GM18519 (cell line): ENCODE results near the gene JMY.
"Not testable (repeated sequence)": the region's sequence is repeated elsewhere in the genome, so short reads cannot be mapped to it uniquely, and the experiment has no call there.

Experiments used
- ATAC-seq: cut with Tn5 transposase; IDR thresholded peaks from one replicate; pipeline ENCODE4 v1.9.1; 2021; ENCODE audit warnings: mild to moderate bottlenecking, moderate library complexity; ENCODE audit not compliant: unreplicated experiment, low FRiP score

The JMY gene

GRCh38 chr5:79236970-79237739 is 1.2 kb downstream of the JMY start:
- ATAC-seq = no peak

GRCh38 chr5:79237740-79238560 is 2.0 kb downstream of the JMY start:
- no peak for ATAC-seq

GRCh38 chr5:79240561-79240960 is 4.6 kb downstream of the JMY start:
- no peak for ATAC-seq

- ATAC-seq = no peak
These were observed 5.6 kb downstream of the JMY start for GRCh38 chr5:79241535-79241979.

- ATAC-seq = no peak
These were observed 6.5 kb downstream of the JMY start for GRCh38 chr5:79242242-79243039.

- no peak for ATAC-seq
These were observed 7.3 kb downstream of the JMY start for GRCh38 chr5:79243224-79243623.

- not testable (repeated sequence) for ATAC-seq
These were observed 18.1 kb downstream of the JMY start for GRCh38 chr5:79254067-79254466.

- ATAC-seq = peak; percentile 62
These were observed 20.0 kb downstream of the JMY start for GRCh38 chr5:79255786-79256557.

- ATAC-seq = no peak
These were observed 20.6 kb downstream of the JMY start for GRCh38 chr5:79256563-79256962.

GRCh38 chr5:79257314-79257713 is 21.4 kb downstream of the JMY start:
- ATAC-seq = no peak

GRCh38 chr5:79258801-79259200 is 22.9 kb downstream of the JMY start:
- ATAC-seq = no peak

GRCh38 chr5:79259383-79259782 is 23.5 kb downstream of the JMY start:
- ATAC-seq = no peak

GRCh38 chr5:79259810-79260209 is 23.9 kb downstream of the JMY start:
- no peak for ATAC-seq

GRCh38 chr5:79261897-79262296 is 26.0 kb downstream of the JMY start:
- ATAC-seq = no peak

- no peak for ATAC-seq
These were observed 27.4 kb downstream of the JMY start for GRCh38 chr5:79263290-79263689.

- ATAC-seq = no peak
These were observed 31.2 kb downstream of the JMY start for GRCh38 chr5:79267180-79267579.

- no peak for ATAC-seq
These were observed 33.8 kb downstream of the JMY start for GRCh38 chr5:79269733-79270166.

- no peak for ATAC-seq
These were observed 37.4 kb downstream of the JMY start for GRCh38 chr5:79273341-79273740.

- ATAC-seq = no peak
These were observed 48.9 kb downstream of the JMY start for GRCh38 chr5:79284846-79285245.

- ATAC-seq = no peak
These were observed 49.4 kb downstream of the JMY start for GRCh38 chr5:79285285-79285684.
